HG03060 (cell line): ENCODE measurements around the gene HOXC10.

ENCODE experiments used
- ATAC-seq: cut with Tn5 transposase; IDR thresholded peaks from one replicate; pipeline ENCODE4 v1.9.1; 2021; ENCODE audit warnings: low read depth, moderate number of reproducible peaks; ENCODE audit not compliant: unreplicated experiment

Gene HOXC10

DNA sequence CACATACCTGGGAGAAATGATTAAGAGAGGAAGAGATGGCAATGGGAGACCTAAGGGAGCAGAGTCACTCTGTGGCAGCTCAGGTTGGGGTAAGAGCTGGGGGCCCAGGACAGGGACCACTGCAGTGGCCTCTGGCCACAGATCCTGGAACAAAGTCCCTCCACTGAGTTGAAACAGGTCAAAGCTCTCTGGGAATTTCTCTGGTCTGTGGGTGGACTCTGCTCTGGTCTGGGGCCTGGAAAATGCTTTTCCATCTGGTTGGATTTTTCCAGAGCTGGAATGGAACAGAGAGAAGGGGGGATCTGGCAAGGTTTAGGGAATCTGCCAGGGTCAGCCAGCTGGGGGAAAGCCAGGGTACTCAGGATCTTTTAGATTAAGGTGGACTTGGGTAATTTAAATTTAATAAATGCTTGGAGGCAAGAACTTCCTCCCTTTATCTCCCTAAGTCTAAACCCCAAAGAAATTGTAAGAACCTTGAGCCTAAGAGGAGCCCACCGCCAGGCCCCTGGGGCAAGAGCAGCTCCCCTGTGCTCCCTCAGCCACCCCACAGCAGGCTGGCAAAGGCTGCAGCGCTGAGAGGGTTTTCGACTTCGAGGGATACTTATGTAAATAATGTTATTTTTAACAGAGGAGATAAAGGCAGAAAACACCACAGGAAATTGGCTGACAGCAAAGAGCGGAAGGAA lies 3.7 kb downstream of the HOXC10 start:
- ATAC-seq: no peak

DNA sequence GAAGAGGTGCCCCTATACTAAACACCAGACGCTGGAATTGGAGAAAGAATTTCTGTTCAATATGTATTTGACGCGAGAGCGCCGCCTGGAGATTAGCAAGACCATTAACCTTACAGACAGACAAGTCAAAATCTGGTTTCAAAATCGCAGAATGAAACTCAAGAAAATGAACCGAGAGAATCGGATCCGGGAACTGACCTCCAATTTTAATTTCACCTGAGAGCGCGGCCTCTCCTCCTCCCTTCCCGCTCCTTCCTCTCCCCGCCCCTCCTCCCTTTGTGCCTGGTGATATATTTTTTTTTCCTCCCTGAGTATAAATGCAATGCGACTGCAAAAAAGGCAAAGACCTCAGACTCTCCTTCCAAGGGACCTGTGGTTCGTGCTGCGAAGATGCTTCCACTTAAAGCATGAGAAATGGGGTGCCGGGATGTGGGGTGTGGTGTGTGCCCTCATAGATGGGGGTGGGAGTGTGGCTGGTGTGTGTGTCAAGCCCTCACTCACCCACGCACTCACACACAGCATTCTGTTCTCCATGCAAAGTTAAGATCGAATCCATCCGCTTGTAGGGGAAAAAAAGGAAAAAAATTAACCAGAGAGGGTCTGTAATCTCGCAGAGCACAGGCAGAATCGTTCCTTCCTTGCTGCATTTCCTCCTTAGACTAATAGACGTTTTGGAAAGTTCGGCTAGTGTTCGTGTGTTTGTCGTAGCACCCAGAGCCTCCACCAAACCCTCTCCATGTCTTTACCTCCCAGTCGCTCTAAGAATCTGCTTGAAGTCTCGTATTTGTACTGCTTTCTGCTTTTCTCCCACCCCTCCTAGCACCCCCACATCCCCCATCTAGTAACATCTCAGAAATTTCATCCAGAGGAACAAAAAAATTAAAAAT lies 4.5 kb downstream of the HOXC10 start:
- ATAC-seq: no peak

DNA sequence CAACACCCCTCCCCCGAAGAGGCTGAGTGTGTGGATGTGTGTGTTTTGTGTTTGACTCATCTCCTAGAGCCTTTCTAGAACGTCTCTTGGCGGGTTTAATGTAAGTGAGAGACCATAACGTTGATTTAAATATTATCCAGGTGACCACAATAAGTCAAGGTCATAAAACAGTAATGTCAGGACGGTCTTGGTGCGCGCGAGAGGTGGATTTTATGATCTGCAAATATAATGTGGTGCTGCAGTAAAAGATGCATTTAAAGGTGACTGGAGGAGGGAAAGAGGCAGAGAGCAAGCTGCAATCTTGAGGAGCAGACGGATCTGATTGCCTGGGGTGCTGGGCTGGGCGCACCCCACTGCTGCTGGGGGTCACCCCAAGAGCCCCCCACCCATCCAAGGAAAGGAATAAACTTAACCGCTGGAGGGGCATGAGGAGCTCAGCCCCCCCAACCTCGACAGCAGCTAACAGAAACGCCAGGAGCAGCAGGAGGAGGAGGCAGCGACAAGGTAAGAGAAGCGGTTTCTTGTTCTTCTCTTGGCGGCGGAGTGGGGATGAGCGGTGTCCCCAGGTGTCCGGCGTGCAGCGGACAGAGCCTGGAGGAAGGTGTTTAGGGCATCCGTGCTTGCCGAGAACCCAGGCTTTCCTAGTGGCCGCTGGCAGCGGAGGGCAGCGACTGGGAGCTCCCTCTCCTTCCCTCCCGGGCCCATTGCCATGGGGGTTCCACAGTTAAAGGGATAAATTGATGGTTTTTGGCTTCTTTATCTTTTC lies 5.5 kb downstream of the HOXC10 start:
- ATAC-seq: no peak

DNA sequence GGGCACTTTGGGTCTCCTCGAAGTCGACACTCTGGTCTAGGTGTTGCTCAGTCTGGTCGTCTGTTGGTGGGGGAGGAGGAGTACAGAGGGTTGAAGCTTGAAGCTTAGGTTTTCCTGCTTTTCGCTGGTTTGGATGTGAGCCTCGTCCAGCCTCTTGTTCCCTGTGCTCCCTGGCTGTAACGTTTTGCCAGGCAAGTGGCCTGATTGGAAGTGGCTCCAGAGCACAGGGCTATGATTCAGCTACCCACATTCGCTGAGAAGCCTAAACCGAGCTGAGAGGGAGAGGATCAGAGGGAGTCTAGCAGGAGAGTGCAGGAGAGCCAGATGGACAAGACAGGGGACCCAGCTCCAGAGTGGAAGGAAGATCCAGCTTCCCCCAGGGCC lies 6.1 kb downstream of the HOXC10 start:
- ATAC-seq: no peak

DNA sequence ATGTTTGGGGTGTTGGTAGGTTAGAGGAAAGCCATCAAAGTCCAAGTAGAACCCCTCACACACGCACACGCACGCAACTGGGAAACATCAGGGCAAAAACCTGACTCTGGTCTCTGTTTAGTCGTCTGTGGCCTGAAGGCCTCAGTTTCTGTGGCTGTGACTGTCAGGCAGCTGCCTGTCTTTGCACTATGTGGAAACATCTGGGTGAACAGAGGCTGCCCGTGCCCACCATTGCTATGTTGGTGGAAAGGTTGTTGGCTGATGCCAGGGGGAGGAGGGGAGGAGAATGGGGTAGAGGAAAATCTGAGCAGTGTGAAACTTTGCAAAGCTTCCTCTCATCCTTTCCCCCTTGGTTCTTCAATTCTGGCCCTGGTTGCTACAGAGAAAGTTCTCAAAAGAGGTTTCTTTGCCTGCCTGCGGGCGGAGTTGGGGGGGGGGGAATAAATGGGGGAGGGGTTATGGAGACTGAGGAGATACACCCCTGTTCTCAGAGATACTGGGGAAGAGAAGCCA lies 7.5 kb downstream of the HOXC10 start:
- no peak for ATAC-seq

DNA sequence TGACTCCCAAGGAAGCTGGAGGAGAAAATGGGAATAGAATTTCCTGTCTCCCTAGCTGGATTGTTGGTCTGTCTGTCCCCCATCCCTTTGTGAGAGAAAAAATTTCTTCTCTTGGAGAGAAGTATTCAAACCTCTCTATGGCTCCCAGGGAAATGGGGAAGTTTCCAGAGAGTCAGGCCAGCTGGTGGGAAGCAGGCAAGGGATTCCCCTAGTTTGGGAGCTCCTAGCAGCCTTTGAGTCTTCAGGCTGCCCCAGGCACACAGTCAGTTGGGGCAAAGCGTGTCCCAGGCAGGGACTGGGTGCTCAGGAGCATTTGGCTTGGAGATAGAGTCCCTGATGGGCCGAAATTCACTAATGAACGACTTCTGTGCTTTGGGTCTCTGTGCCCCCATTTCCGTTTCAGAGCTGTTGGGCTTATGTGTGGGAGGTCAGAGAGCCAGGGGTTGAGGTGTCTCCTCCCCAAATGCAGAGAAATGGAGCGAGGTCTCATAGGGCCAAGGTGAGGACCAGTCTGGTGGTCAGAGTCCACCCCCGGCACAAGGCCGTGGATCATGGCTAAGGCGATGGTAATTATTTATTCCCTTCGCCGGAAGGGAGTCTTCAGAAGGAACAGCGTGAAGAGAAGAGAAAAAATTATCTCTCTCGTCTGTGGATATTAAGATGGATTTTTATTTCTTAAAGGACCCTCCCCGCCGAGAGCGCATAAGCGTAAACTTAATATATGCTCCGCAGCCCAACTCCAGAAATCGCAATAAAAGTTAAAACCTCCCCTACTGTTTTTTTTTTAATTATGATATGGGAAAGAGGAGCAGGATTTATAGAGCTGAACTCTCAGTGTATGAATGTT lies 8.4 kb downstream of the HOXC10 start:
- no peak for ATAC-seq

DNA sequence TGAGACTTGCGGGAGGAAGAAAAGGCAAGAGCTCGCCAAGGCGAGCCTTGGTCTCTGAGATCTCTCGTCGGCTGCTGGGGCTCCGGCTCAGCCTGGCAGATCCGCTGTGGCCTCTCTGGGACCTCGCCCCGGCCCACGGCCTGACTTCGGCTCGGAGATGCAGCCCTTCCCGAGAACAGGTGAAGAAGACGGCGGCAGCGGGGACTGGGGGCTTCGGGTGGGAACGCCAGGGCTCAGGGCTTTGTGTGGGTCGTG lies 9.0 kb downstream of the HOXC10 start:
- ATAC-seq: no peak

DNA sequence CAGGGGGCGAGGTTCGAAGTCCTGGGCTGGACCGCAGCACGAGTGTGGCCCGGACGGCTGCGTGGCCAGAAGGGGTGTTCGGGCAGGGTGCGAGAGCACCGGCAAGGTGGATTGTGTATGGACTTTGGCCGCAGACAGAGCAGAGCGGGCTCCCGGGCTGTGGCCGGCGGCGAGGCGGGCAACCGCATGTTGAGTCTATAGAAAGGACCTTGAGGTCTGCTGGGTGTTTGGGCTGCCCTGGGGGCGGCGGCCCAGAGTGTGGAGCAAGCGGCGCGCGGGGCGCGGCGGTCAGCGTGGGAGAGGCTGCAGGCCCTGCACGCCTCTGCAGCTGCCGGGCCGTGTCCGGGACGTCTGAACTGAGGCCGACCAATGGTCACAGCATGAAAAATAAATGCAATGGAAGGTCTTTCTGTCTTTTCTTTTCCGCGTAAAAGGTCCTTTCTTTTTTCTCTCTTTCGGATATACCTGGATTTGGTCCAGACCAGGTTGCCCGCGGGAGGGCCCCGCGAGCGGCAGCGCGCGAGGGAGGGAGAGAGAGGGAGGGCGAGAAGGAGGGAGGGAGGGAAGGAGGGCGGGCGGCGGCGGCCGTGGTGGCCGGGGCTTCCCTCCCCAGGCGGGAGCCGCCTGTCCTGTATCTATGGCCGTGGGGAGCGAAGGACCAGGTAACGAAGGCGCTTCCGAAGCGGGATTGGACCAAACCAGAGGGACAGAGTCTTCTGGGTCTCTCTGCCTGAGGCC lies 9.5 kb downstream of the HOXC10 start:
- no peak for ATAC-seq

DNA sequence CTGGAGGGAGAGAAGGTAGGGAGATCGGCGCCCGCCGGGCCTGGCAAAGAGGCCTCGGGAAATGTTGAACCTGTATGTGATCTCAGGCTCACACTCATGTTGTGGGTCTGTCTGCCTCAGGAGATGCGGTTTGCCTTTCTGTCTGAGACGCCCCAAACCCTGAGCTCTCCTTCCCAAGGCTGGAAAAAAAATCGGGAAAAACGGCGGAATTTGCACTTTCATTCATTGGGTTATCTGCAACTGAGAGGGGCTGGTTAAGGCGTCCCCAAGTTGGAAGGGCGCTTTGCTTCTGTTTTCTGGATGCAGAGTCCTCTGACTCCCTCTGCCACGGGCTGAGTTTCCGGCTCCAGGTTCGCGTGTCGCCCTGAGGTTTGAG lies 10.0 kb downstream of the HOXC10 start:
- ATAC-seq: no peak

DNA sequence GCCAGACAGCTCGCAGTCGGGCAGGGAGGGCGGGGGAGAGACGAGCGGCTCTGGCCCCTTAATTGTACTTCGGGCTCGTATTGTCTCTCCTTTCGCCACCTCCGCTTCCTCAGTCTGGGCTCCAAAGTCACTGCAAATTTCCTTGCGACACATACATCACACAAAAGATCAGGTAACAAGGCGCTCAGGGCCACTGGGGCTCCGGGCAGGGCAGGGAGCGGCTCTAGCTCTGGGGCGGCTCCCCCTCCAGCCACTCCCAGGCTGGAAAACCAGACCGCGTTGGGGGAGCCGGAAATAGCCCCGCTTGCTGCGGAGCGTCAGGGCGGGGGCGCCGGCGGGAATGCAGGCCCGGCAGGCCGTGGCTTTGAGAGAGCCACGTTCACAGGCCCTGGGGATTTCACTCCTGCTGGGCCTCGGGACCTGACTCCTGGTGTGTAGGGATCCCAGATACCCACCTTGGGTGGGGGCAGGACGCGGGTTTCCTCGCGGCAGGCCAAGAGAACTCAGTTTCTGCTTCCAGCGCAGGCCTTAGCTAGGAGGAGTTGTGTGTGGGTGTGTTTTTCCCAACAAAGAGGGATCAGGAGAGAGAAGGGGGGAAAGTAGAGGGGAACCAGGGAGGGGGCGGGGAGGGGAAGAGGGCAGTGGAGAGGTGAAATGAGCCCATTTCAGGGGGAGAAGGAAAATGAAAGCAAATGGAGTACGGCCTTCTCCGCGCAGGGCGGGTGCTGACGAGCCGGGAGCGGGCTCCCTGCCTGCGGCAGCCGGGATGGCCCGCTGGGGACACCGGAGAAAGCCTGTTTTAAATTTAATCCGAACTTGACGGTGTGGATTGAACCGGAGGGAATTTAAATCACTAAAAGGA lies 10.7 kb downstream of the HOXC10 start:
- ATAC-seq: no peak

DNA sequence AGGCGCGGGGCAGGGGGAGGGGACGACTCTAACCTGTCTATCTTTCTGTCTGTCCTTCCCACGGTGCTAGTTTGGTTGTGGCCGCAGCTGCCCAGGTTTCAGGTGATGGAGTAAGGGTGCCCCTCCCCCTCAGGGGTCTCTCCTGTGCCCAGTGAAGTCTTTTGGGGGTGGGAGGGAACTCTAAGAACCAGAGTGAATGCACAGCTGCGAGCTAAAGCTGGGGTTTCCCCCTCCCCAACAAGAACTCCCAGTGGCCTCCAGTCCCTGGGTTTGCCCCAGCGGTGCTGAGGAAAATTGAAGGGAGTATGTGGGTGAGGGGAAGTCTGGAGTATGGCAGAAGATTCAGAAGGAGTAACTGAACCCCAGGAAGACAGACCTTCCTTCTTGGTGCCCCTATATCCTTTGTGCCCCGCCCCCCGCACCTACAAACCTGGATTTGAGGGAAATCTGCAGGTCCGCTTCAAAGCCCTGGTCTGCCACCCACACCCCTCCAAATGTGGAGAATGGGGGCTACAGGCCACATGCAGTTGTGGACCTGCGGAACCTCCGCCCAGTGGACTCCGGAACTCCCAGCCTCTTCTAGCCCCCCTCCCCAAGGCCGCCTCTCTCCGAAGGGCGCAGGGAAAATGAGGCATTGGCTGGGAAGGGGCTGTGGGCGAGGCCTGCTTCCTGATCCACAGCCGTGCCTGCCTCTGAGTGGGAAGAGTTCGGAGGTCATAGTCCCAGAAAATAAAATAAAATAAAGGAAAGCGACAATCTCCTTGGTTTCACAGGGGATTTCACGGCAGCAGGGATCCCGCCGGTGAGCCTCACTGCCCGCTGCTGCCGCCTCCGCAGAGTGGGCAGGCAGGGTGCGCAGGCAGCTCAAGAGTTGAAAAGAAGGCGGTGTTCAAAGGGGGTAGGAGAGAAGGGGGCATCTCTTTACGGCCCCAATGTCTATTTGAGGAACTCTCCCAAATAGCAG lies 11.6 kb downstream of the HOXC10 start:
- ATAC-seq: no peak

DNA sequence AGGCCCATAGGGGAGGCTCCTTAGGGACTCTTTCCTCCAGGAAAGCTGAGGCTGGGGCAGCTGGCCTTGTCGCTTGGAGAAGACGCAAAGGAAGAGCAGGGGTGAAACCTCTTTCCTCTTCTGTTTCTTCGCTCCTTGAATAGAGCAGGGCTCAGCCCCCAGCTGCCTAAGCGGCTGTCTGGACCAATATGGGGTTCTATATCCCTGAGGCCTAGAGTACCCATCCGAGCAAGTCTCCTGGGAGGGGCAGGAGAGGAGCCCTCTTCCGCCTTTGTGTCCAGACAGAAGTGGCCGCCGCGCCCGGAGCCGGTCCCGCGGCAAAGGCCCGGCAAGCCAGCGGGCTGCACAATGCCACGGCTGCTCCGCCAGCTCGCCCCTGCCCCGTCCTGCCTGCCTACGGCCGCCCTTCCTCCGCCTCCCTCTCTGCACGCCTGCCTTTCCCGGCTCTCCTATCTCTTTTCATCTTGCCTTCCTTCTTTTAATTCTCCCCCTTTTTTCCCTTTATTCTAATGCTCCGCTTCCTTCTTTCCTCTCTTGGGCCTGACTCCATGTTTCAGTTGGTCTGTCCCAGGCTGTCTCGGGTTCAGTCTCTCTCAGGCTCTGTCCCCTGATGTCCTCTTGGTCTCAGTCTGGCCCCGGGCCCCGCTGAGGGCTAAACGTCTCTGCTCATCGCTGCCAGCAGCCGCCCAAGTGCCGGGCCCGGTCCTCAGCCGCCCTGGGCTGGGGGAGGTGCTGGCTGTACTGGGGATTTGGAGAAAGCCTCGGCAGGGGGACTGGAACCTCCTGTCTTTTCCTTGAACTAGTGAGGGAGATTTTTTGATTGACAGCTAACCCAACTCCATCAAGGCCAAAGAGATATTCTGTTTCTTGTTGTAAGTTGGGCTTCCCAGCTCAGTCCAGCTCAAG lies 12.5 kb downstream of the HOXC10 start:
- ATAC-seq: no peak

DNA sequence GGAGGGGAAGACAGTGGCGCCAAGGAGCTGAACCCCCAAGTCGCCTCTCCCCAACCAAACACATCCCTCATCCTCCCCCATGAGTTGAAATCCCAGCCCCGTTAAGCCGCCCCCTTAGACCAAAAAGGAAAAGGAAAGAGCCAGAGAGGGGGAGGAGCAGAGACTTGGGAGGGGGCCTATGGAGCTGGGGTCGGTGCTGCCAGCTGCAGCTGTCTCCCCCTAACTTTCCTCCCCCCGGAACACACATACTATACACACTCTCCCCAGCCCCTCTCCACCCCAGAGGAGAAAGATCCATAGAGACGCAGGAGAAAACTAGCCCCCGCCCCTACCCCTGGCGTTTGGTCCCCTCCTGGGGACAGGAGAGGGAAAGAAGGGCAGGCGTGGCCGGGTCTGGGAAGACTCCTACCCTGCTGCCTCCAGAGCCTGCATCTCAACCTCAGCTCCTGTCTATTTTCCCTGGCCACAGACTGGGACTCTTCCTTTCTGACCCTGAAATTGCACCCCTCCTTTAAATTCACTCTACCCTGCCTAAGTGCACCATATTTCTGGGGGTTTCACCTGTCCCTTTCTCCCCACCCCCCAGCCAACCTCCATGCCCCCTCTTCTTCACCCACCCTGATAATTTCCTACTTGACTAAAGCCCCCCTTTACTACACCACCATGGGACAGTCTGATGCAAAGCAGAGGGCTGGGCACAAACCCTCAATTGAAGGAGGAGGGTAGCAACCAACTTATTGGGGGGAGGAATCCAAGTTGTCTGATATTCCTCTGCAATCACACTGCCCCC lies 13.4 kb downstream of the HOXC10 start:
- no peak for ATAC-seq

DNA sequence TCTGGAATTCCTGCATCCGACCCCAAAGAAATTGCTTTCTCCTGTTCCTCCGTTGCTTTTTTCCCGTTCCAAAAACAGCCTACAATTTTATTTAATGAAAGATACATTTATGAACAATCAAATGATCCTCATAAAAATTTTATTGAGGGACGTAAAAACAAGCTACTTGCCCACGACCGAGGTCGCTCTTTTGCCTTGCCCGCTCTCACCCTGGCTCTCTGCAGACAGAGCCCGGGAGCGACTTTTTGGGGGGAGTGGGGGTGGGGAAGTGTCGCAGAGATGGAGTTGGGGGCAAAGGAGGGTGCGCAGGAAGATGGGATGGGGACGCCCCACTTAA lies 13.9 kb downstream of the HOXC10 start:
- ATAC-seq: no peak

DNA sequence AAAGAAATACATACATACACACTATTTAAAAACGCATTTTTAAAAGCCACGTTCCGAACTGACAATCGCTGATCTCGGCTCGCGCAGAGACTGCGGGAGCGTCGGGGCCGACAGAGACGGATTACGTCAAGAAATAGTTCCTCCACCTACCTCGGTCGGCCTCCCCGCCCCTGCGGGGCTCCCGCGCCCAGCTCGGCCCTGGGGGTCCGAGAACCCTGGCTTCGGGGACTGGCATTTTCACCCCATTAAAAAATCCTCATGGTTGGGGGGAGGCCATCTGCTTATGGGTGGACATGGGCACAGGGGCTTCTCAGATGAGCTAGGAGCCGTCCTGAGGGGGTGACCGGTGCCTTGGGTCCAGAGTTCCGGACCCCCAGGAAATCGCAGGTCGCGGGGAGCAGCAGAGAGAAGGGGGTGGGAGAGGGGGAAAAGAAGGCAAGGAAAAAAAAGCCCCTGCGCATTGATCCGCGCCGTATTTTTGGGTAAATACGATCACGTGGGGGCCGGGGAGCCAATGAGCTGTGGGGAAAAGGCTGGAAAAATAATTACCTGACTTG lies 14.7 kb downstream of the HOXC10 start:
- no peak for ATAC-seq
